ENCODE results near the gene PPP2R2C.

PPP2R2C gene

GRCh38 chr4:6396696-6397236, 75.6 kb downstream of the PPP2R2C start:
- DNase-seq (ENCODE audit: low spot score) = no peak

- DNase-seq (ENCODE audit: low spot score) = no peak
Measured at GRCh38 chr4:6395466-6396228, 76.8 kb downstream of the PPP2R2C start.

GRCh38 chr4:6394671-6395081, 77.7 kb downstream of the PPP2R2C start:
- DNase-seq (ENCODE audit: low spot score) = no peak

GRCh38 chr4:6393544-6394475, 78.6 kb downstream of the PPP2R2C start:
- DNase-seq (ENCODE audit: low spot score) = no peak

GRCh38 chr4:6393066-6393465, 79.3 kb downstream of the PPP2R2C start:
- DNase-seq (ENCODE audit: low spot score) = no peak

GRCh38 chr4:6392407-6392806, 80.0 kb downstream of the PPP2R2C start:
- no peak for DNase-seq (ENCODE audit: low spot score)

GRCh38 chr4:6391852-6392188, 80.6 kb downstream of the PPP2R2C start:
- DNase-seq (ENCODE audit: low spot score) = no peak

- no peak for DNase-seq (ENCODE audit: low spot score)
Measured at GRCh38 chr4:6391186-6391851, 81.1 kb downstream of the PPP2R2C start.

- DNase-seq (ENCODE audit: low spot score) = no peak
Measured at GRCh38 chr4:6390356-6390755, 82.1 kb downstream of the PPP2R2C start.

- DNase-seq (ENCODE audit: low spot score) = no peak
Measured at GRCh38 chr4:6389142-6389825, 83.1 kb downstream of the PPP2R2C start.

- DNase-seq (ENCODE audit: low spot score) = no peak
Measured at GRCh38 chr4:6388713-6389112, 83.7 kb downstream of the PPP2R2C start.

GRCh38 chr4:6387946-6388345, 84.5 kb downstream of the PPP2R2C start:
- no peak for DNase-seq (ENCODE audit: low spot score)

GRCh38 chr4:6386091-6386490, 86.3 kb downstream of the PPP2R2C start:
- no peak for DNase-seq (ENCODE audit: low spot score)

GRCh38 chr4:6385288-6385687, 87.1 kb downstream of the PPP2R2C start:
- no peak for DNase-seq (ENCODE audit: low spot score)

GRCh38 chr4:6384541-6384940, 87.9 kb downstream of the PPP2R2C start:
- no peak for DNase-seq (ENCODE audit: low spot score)

- no peak for DNase-seq (ENCODE audit: low spot score)
Measured at GRCh38 chr4:6383929-6384328, 88.5 kb downstream of the PPP2R2C start.

- no peak for DNase-seq (ENCODE audit: low spot score)
Measured at GRCh38 chr4:6383009-6383404, 89.4 kb downstream of the PPP2R2C start.

- no peak for DNase-seq (ENCODE audit: low spot score)
Measured at GRCh38 chr4:6381571-6382123, 90.8 kb downstream of the PPP2R2C start.

- DNase-seq (ENCODE audit: low spot score) = no peak
Measured at GRCh38 chr4:6380746-6381410, 91.5 kb downstream of the PPP2R2C start.

GRCh38 chr4:6379767-6380745, 92.4 kb downstream of the PPP2R2C start:
- no peak for DNase-seq (ENCODE audit: low spot score)

Data from activated CD4-positive, alpha-beta T cell treated with anti-CD3 and anti-CD28 coated beads, Interleukin-2, Interleukin-4, amounts not matched to agents 100 ng/mL and 50 ng/mL, durations not matched to agents 16 hours and 8 hours (primary cell).